OCI-M1 (cell line): ENCODE measurements around the gene TYROBP.
"Not testable (repeated sequence)": the region's sequence is repeated elsewhere in the genome, so short reads cannot be mapped to it uniquely, and the experiment has no call there.

Experiments
- DNase-seq: peaks from one replicate; lab custom pipeline; 2025; lab: John Stamatoyannopoulos, UW

The TYROBP gene

DNA sequence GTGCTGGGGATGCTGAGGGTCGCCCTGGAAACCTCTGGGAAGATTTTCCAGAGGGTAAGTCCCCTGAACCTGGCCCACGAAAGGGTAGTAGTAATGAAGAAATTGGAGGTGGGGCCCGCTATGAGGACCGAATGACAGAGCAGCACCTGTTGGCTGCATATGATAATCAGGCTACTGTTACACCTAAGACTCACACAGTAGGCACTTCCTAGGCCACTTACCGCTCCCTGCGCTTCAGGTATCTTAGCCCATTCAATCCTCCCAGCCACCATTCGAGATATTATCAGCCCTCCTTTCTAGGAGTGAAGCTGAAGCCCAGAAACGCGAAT lies 23.7 kb upstream of the TYROBP start:
- no peak for DNase-seq

GRCh38 chr19:35931161-35931873 lies 23.2 kb upstream of the TYROBP start:
- peak; percentile 100 for DNase-seq

- no peak for DNase-seq
Measured at GRCh38 chr19:35929876-35930275, 21.8 kb upstream of the TYROBP start.

DNA sequence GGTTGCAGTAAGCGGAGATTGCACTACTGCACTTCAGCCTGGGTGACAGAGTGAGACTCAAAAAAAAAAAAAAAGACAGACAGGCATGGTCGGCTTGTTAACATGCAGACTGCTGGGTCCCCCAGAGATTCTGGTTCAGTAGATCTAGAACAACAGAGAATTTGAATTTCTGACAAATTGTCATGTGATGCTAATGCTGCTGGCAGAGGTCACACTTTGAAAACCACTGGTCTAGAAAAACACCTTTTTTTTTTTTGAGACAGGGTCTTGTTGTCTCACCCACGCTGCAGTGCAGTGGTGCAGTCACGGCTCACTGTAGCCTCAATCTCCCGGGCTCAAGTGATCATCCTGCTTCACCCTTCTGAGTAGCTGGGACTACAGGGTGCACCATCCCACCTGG lies 20.4 kb upstream of the TYROBP start:
- DNase-seq = no peak

GRCh38 chr19:35925501-35925900 lies 17.4 kb upstream of the TYROBP start:
- DNase-seq = no peak

- DNase-seq = no peak
Measured at GRCh38 chr19:35921012-35921411, 12.9 kb upstream of the TYROBP start.

DNA sequence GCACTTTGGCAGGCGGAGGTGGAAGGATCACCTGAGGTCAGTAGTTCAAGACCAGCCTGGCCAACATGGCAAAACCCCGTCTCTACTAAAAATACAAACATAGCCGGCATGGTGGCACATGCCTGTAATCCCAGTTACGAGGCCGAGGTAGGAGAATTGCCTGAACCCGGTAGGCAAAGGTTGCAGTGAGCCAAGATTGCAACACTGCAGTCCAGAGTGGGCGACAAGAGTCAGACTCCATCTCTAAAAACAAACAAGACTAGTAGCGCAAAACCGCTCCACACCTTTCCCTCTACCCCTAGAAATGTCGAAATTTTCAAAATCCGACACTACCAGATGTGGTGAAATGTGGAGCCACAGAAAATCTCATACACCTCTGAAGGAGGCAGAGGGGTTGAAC lies 11.2 kb upstream of the TYROBP start:
- no peak for DNase-seq

- DNase-seq = no peak
Measured at GRCh38 chr19:35915443-35915842, 7.3 kb upstream of the TYROBP start.

DNA sequence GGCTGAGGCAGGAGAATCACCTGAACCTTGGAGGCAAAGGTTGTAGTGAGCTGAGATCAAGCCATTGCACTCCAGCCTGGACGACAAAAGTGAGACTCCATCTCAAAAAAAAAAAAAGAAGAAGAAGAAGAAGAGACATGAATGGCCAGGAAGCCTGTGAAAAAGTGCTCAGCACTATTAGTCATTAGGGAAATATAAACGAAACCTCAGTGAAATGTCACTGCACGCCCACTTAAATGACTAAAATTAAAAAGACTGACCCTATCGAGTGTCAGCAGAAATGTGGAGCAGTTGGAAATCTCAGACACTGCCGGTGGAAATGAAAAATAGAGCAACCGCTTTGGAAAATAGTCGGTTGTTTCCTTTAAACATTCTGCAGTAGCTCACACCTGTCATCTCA lies 5.5 kb upstream of the TYROBP start:
- DNase-seq = no peak

GRCh38 chr19:35911790-35912189 lies 3.7 kb upstream of the TYROBP start:
- no peak for DNase-seq

DNA sequence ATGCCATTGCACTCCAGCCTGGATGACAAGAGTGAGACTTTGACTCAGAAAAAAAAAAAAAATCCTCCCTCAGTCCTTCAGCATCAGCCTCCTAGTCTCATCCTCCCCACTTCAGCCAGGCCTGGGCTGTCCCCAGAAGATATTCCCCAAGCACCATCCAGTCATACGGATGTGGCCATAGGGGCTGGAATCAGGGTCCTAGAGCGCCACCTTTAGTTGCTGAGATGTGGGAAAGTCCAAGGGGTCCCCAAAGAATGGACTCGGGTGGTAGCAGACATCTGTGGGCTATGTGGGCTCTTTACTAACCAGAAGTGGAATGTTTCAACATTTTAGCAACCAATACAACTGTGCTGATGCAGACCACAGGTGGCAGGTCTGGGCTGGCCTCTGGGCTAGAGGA lies 3.1 kb upstream of the TYROBP start:
- peak; percentile 28 for DNase-seq

DNA sequence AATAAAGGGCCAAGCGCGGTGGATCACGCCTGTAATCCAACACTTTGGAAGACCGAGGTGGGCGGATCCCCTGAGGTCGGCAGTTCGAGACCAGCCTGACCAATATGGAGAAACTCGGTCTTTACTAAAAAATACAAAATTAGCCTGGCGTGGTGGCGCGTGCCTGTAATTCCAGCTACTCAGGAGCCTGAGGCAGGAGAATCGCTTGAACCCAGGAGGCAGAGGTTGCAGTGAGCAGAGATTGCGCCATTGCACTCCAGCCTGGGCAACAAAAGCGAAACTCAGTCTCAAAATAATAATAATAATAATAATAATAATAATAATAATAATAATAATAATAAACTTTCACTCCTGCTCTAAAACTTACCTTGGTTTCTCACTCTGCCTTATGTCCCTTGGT lies 2.3 kb upstream of the TYROBP start:
- not testable (repeated sequence) for DNase-seq

DNA sequence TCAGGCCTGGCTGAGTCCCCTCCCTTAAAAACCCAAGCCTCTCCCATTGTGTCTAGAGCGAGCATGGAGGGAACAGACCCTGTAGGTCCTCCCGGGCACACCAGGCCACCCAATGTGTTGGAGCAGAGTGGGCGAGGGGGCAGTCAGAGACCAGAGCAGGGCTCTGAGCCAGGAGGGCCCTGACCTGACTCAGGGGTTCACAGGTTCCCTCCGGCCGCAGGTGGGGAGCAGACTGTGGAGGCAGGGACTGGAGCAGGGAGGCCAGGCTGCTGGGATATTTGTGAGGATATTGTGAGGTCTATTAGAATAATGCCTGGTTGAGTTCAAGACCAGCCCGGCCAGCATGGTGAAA lies 1.6 kb upstream of the TYROBP start:
- no peak for DNase-seq

- DNase-seq = peak; percentile 99
Measured at GRCh38 chr19:35908973-35909683, 1.0 kb upstream of the TYROBP start.

DNA sequence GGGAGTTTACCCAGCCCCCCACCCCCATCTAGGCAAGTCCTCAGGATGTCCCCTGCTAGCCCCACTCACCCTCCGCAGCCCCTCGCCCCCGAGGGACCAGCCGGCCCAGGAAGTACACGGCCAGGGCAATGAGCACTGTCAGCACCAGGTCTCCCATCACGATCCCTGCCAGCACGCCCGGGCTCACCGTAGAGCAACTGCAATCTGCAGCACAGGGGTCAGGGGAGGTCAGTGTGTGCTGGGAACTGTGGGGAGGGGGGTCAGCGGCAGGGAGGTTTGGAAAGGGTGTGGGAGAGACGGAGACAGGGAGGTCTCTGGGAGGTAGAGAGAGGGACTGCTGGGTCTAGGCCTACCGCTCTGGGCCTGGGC lies 734 bp downstream of the TYROBP start:
- no peak for DNase-seq

GRCh38 chr19:35905178-35905727 lies 2.8 kb downstream of the TYROBP start:
- peak; percentile 40 for DNase-seq

DNA sequence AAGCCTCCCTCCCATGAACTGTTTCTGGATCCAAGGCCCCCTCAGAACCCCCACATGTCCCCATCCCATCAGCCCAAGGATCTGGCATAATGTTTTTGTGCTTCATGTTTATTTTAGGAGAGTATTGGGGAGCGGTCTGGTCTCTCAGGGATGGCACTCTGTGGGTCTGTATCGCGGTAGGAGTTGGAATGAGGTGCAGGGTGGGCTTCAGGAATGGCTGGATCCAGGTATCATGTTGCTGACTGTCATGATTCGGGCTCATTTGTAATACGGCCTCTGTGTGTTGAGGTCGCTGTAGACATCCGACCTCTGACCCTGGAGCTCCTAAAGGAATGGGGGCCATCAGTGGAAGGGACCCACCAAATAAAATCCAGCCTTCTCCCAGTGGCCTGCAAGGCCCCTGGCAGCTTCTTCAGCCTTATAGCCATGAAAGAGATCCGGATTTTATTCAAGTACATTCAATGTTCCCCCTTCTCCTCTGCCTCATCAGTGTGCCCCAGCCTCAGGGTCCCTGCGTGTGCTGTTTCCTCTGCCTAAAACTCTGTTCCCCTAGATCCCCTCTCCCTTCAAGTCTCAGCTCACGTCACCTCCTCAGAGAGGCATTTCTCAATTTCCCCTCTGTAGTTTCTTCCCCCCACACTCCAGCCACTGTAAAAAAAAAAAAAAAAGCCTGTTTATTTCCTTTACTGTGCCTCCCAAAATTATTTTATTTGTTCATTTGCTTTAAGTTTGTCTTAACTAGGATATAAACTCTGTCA lies 3.6 kb downstream of the TYROBP start:
- no peak for DNase-seq

- peak; percentile 95 for DNase-seq
Measured at GRCh38 chr19:35903550-35904179, 4.4 kb downstream of the TYROBP start.

GRCh38 chr19:35902870-35903475 lies 5.1 kb downstream of the TYROBP start:
- no peak for DNase-seq

DNA sequence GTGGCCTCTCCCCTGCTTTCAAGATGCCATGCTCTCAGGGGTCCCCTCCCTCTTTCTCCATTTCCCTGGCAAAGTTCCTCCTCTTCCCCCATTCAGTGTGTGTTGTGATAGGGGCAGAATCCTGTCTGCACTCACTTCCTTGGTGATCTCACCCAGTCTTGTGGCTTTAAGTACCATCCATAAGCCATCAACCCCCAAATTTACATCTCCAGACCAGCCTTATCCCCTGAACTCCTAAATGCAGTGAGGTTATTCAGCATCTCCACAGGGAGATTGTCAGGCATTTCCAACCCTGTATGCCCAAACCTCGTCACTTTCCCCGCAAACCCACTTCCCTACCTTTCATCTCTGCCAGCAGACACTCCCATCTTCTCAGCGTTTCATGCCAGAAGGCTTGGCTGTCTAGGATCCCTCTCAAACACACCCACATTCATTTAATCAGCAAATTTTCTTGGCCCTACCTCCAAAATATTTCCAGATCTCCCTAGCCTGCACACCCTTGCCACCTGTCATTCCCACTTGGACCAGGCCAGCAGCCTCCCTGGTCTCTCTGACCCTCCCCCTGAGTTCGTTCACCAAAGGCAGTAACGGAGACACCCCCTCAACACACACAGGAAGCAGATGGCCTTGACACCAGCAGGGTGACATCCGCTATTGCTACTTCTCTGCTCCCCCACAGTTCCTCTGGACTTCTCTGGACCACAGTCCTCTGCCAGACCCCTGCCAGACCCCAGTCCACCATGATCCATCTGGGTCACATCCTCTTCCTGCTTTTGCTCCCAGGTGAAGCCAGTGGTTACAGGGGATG lies 6.0 kb downstream of the TYROBP start, which contains the start of gene HCST:
HCST (plus strand) TSS at position 676 of the 808 bp plus-strand sequence; CDS start at position 741, 65 bp downstream.
- peak; percentile 19 for DNase-seq

GRCh38 chr19:35901055-35901644 lies 6.9 kb downstream of the TYROBP start:
- DNase-seq = no peak
